ENCODE results near the gene ELP4. TPM values are rescaled to one million over a fixed set of nuclear protein-coding genes. Genes with fewer than 3 reads are reported as not detected.

Gene ELP4
- total and polyA plus RNA-seq, 2 experiments from 2014 or later, result 16.2 to 20.1 TPM

DNA sequence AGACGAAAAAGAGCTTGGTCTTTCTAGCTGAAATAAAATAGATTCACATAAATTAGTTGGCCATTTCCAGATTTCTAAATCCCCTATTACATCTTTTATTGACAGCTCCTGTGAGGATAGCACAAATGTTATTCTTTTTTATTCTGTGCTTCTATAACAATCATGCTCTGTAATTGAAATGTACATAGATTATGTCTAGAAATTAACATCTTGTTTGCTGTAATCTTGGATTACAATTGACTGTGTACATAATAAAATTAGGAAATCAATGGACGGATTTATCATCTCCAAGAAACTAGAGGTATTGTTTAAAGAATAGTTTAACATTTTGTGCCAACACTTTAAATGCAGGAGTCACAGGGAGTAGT is 31.4 kb upstream of the ELP4 start:
- Histone ChIP-seq H3K9me3 (ENCODE audit: low read depth) (no peaks in the 10 kb centered on the region), H3K27ac (no peak overlapping the region), H3K4me2 (ENCODE audit: unreplicated experiment) (no peak overlapping the region), H3K79me2 (ENCODE audit: insufficient read depth) (no peaks in the 10 kb centered on the region), H4K20me1 (ENCODE audit: insufficient read depth) (no peaks in the 10 kb centered on the region), H3K4me3 (no peak overlapping the region), H3K4me1 (ENCODE audit: insufficient read depth) (no peaks in the 10 kb centered on the region), H3K36me3 (ENCODE audit: low read depth) (no peaks in the 10 kb centered on the region), H3K9ac (no peak overlapping the region), H2AFZ (no peak overlapping the region), H3K27me3 (replicated peaks; ENCODE audit: insufficient read depth) (no peaks in the 10 kb centered on the region), H3F3A (ENCODE audit: insufficient read depth) (no peaks in the 10 kb centered on the region), H3K9me2 (ENCODE audit: insufficient read depth) (no peaks in the 10 kb centered on the region)
- in situ Hi-C loops (cut with MboI), result loop anchor here (25.0 kb wide), 2 partner anchors 384 to 484 kb away; no protein-coding TSS in a partner anchor
- 96 to 97% methylated on average over 2 of the region's 2 CpGs for WGBS, 2 experiments (ENCODE audit: low coverage in 1 of 2, low lambda C conversion rate in 2 of 2, missing lambda C conversion rate in 2 of 2)
- DNase-seq, result no peak
- TF ChIP-seq EZH2 (IDR thresholded peaks at IDR 0.05; ENCODE audit: insufficient read depth, poor library complexity, severe bottlenecking) (no peak), EZH2phosphoT487 (IDR thresholded peaks at IDR 0.05; ENCODE audit: insufficient read depth, low read depth) (no peak)

DNA sequence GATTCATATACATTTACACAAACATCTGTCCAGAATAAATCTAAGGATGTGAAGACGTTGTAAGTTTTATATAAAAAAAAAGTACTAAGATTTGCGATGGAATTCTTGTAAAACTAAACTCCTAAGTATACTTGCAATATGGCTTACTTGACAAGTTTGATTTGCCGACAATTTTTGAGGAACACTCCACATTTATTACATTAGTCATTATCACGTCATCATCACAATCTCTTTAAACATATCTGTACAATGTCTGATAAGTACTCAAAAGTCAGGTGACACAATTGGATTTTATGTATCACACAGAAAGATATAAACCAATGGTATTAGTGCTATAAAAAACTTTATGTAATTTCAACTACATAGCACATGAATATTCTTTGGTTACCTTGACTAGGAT is 30.5 kb upstream of the ELP4 start:
- H3K9me2 ChIP-seq (ENCODE audit: insufficient read depth), result no peaks in the 10 kb centered on the region
- H3F3A ChIP-seq (ENCODE audit: insufficient read depth), result no peaks in the 10 kb centered on the region
- in situ Hi-C loops (cut with MboI), result loop anchor here (25.0 kb wide), 2 partner anchors 383 to 483 kb away; no protein-coding TSS in a partner anchor
- no peak for DNase-seq
- H3K9ac ChIP-seq, result no peak overlapping the region
- no peaks in the 10 kb centered on the region for H3K9me3 ChIP-seq (ENCODE audit: low read depth)
- no peaks in the 10 kb centered on the region for H3K27me3 ChIP-seq (replicated peaks; ENCODE audit: insufficient read depth)
- H3K4me1 ChIP-seq (ENCODE audit: insufficient read depth), result no peaks in the 10 kb centered on the region
- no peak overlapping the region for H3K4me2 ChIP-seq (ENCODE audit: unreplicated experiment)
- no peaks in the 10 kb centered on the region for H3K79me2 ChIP-seq (ENCODE audit: insufficient read depth)
- H3K27ac ChIP-seq, result no peak overlapping the region
- no peak overlapping the region for H3K4me3 ChIP-seq
- H3K36me3 ChIP-seq (ENCODE audit: low read depth), result no peaks in the 10 kb centered on the region
- no peaks in the 10 kb centered on the region for H4K20me1 ChIP-seq (ENCODE audit: insufficient read depth)
- no peak for TF ChIP-seq EZH2 (IDR thresholded peaks at IDR 0.05; ENCODE audit: insufficient read depth, poor library complexity, severe bottlenecking)
- TF ChIP-seq EZH2phosphoT487 (IDR thresholded peaks at IDR 0.05; ENCODE audit: insufficient read depth, low read depth), result no peak
- no peak overlapping the region for H2AFZ ChIP-seq
- 64 to 70% methylated on average over 4 of the region's 4 CpGs for WGBS, 2 experiments (ENCODE audit: low coverage in 1 of 2, low lambda C conversion rate in 2 of 2, missing lambda C conversion rate in 2 of 2)

DNA sequence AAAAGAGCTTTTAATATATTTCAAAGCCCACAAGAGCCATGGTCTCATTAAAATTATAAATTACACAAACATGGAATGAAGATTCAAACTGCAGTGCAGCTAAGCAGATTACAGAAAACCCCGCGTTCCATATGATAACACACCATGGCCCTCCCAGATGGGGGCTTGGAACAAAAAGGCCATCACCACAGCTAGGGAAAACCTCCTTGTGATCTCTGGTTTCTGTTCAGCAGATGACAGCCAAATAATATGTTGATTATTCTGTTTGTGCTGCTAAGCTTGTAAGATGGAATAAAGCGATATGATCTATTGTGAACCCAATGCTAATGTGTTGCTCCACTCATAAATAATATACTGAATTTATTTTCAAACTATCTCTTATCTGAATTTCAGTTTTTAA is 28.6 kb upstream of the ELP4 start:
- H3K9ac ChIP-seq, result no peak overlapping the region
- H3K36me3 ChIP-seq (ENCODE audit: low read depth), result no peaks in the 10 kb centered on the region
- no peaks in the 10 kb centered on the region for H4K20me1 ChIP-seq (ENCODE audit: insufficient read depth)
- H3K4me1 ChIP-seq (ENCODE audit: insufficient read depth), result no peaks in the 10 kb centered on the region; the same call in 1 of the 2 replicates
- H3K27ac ChIP-seq, result no peak overlapping the region
- no peaks in the 10 kb centered on the region for H3K9me2 ChIP-seq (ENCODE audit: insufficient read depth)
- no peaks in the 10 kb centered on the region for H3K9me3 ChIP-seq (ENCODE audit: low read depth)
- no peak overlapping the region for H3K4me2 ChIP-seq (ENCODE audit: unreplicated experiment)
- TF ChIP-seq EZH2phosphoT487 (IDR thresholded peaks at IDR 0.05; ENCODE audit: insufficient read depth, low read depth) (no peak), EZH2 (IDR thresholded peaks at IDR 0.05; ENCODE audit: insufficient read depth, poor library complexity, severe bottlenecking) (no peak)
- in situ Hi-C loops (cut with MboI), result loop anchor here (25.0 kb wide), 2 partner anchors 381 to 481 kb away; no protein-coding TSS in a partner anchor
- no peak overlapping the region for H2AFZ ChIP-seq
- H3K27me3 ChIP-seq (replicated peaks; ENCODE audit: insufficient read depth), result no peaks in the 10 kb centered on the region
- no peaks in the 10 kb centered on the region for H3F3A ChIP-seq (ENCODE audit: insufficient read depth)
- no peaks in the 10 kb centered on the region for H3K79me2 ChIP-seq (ENCODE audit: insufficient read depth)
- 93 to 100% methylated on average over 3 of the region's 3 CpGs for WGBS, 2 experiments (ENCODE audit: low coverage in 1 of 2, low lambda C conversion rate in 2 of 2, missing lambda C conversion rate in 2 of 2)
- H3K4me3 ChIP-seq, result no peak overlapping the region
- no peak for DNase-seq

DNA sequence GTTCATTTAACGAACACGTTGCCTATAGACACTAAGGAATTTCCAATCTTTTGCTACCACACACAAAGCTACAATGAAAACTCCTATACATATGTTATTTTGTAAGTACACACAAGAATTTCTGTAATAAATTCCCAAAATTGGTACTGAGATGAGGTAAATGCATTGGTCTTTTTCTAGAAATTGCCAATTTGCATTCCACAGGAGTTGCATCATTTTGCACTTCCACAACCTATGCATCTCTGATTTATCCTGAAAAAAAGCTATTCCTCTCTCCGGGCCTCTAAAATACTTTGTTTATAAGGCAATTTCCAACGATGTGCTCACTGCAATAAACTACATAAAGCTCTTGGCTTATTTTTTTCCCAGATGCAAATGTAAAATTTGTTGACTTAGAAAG is 25.1 kb upstream of the ELP4 start:
- H3K9me2 ChIP-seq (ENCODE audit: insufficient read depth), result no peaks in the 10 kb centered on the region
- no peak overlapping the region for H3K9ac ChIP-seq
- no peak overlapping the region for H2AFZ ChIP-seq
- no peaks in the 10 kb centered on the region for H3K79me2 ChIP-seq (ENCODE audit: insufficient read depth)
- H4K20me1 ChIP-seq (ENCODE audit: insufficient read depth), result no peaks in the 10 kb centered on the region
- 80 to 90% methylated on average over 4 of the region's 4 CpGs for WGBS, 2 experiments (ENCODE audit: low coverage in 1 of 2, low lambda C conversion rate in 2 of 2, missing lambda C conversion rate in 2 of 2)
- H3K4me3 ChIP-seq, result no peak overlapping the region
- no peaks in the 10 kb centered on the region for H3K27me3 ChIP-seq (replicated peaks; ENCODE audit: insufficient read depth)
- no peak overlapping the region for H3K27ac ChIP-seq
- DNase-seq, result no peak
- in situ Hi-C loops (cut with MboI), result loop anchor here (25.0 kb wide), 2 partner anchors 378 to 478 kb away; no protein-coding TSS in a partner anchor
- no peaks in the 10 kb centered on the region for H3K36me3 ChIP-seq (ENCODE audit: low read depth)
- TF ChIP-seq EZH2 (IDR thresholded peaks at IDR 0.05; ENCODE audit: insufficient read depth, poor library complexity, severe bottlenecking) (no peak), EZH2phosphoT487 (IDR thresholded peaks at IDR 0.05; ENCODE audit: insufficient read depth, low read depth) (no peak)
- no peaks in the 10 kb centered on the region for H3K9me3 ChIP-seq (ENCODE audit: low read depth)
- no peak overlapping the region for H3K4me2 ChIP-seq (ENCODE audit: unreplicated experiment)
- H3K4me1 ChIP-seq (ENCODE audit: insufficient read depth), result no peaks in the 10 kb centered on the region; the same call in 1 of the 2 replicates
- no peaks in the 10 kb centered on the region for H3F3A ChIP-seq (ENCODE audit: insufficient read depth)

Data from GM23248 (cell line).